AG04449 (cell line): Measurements from ENCODE around the gene CX3CL1.

Experiments used
- CTCF ChIA-PET: fragments of 350-600 bp; formaldehyde crosslinking; extraction: SDS; loops from one replicate; lab custom pipeline; 2021; ENCODE audit warnings: antibody characterized with exemption; lab: Yijun Ruan, JAX
- POLR2A ChIA-PET: fragments of 400-600, 350-600 bp; formaldehyde crosslinking; extraction: SDS; loops from one replicate; lab custom pipeline; 2020; ENCODE audit warnings: antibody characterized with exemption, inconsistent platforms; lab: Yijun Ruan, JAX
- DNase-seq: peaks from one replicate; pipeline ENCODE4 v3.0.0-alpha.2; 2010; ENCODE audit warnings: low read depth, low spot score
- H3K4me3 ChIP-seq: 2 replicates; pipeline ENCODE4 v1.5.1; 2011; ENCODE audit warnings: low read depth, mild to moderate bottlenecking, control low read depth, low read length
- TF ChIP-seq, protein P1 (sequence below): IDR thresholded peaks from one replicate; pipeline ENCODE4 v1.5.1; 2011; ENCODE audit warnings: mild to moderate bottlenecking, moderate library complexity, low read length, control low read depth, inconsistent platforms; ENCODE audit not compliant: insufficient read depth; ENCODE audit errors: missing control alignments

CX3CL1 gene

DNA sequence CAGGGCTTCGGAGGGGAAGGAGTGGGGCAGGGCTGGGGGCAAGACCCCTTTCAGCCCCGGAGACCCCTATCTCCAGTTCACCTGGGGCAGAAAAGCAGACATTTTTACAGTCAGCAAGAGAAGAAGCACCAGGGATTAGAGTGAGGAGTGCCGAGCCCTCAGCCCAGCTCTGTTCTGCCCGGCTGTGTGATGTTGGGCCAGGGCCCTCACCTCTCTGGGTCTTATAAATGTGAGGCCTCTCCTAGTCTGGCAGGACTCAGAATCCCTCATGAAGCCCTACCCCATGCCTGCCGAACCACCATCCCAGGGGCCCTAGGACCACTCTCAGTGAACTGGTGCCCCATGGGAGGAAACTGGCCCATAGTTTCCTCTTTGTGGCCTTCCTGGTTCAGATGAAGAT is 12.8 kb downstream of the CX3CL1 start:
- POLR2A ChIA-PET = no interaction called here
- CTCF ChIA-PET = interaction anchor here (0.7 to 3.4 kb wide), 2 partner anchors 31 to 33 kb away, joined by 5 to 16 read pairs; no protein-coding TSS in a partner anchor
- TF ChIP-seq, protein P1, sequence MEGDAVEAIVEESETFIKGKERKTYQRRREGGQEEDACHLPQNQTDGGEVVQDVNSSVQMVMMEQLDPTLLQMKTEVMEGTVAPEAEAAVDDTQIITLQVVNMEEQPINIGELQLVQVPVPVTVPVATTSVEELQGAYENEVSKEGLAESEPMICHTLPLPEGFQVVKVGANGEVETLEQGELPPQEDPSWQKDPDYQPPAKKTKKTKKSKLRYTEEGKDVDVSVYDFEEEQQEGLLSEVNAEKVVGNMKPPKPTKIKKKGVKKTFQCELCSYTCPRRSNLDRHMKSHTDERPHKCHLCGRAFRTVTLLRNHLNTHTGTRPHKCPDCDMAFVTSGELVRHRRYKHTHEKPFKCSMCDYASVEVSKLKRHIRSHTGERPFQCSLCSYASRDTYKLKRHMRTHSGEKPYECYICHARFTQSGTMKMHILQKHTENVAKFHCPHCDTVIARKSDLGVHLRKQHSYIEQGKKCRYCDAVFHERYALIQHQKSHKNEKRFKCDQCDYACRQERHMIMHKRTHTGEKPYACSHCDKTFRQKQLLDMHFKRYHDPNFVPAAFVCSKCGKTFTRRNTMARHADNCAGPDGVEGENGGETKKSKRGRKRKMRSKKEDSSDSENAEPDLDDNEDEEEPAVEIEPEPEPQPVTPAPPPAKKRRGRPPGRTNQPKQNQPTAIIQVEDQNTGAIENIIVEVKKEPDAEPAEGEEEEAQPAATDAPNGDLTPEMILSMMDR = no peak
- no peak overlapping the region for H3K4me3 ChIP-seq
- no peak for DNase-seq

DNA sequence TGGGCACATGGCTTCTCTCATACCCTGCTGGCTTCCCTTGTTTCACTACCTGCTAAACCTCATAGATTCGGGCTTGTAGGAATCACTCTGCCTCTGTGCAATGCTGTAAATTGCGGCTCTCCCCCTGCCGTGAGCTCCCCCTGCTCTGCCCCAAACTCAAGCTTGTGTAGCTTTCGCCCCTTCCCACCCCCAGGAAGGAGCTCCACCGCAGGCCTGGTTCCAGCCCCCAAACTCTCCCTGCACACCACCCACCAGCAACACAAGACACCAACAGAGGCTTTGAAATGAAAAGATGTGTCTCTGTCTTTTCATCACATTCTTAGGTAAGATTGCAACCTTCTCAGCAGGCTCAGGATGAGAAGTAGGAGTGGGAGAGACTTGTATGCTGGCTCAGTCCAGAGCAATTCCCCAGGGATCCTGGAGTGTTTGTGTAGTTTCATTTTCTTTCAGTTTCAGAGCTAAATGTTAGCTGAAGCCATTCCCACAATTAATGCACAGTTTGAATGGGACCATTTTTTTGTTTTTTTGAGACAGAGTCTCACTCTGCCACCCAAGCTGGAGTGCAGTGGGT is 14.2 kb downstream of the CX3CL1 start:
- CTCF ChIA-PET = interaction anchor here (3.4 kb wide), 1 partner anchor 32 kb away, joined by 16 read pairs; no protein-coding TSS in a partner anchor
- POLR2A ChIA-PET = no interaction called here
- no peak overlapping the region for H3K4me3 ChIP-seq
- TF ChIP-seq, protein P1 = no peak
- peak; percentile 37 for DNase-seq

DNA sequence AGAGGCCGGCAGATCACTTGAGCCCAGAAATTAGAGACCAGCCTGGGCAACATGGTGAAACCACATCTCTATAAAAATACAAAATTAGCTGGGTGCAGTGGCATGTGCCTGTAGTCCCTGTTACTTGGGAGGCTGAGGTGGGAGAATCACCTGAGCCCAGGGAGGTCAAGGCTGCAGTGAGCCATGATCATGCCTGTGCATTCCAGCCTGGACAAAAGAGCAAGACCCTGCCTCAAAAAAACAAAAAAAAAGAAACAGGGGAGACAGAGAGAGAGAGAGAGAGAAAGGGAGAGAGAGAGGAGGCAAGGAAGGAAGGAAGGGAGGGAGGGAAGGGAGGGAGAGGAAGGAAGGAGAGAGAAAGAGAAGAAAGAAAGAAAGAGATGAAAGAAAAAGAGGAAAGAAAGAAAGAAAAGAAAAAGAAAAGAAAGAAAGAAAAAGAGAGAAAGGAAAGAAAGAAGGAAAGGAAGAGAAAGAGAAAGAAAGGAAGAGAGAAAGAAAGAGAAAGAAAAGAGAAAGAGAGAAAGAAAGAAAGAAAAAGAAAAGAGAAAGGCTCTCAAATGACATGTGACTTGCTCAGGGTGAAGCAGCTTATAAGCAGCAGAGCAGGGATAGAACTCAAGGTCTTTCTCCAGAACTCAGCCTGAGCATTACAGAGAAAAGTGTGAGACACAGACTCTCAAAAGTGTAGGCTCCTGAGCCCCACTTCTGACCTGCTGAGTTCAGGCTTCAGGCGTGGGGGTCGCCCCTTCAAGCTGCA is 15.5 kb downstream of the CX3CL1 start:
- no peak overlapping the region for H3K4me3 ChIP-seq
- CTCF ChIA-PET = interaction anchor here (3.4 kb wide), 1 partner anchor 31 kb away, joined by 16 read pairs; no protein-coding TSS in a partner anchor
- POLR2A ChIA-PET = no interaction called here

GRCh38 chr16:57388359-57389086 is 16.2 kb downstream of the CX3CL1 start:
- TF ChIP-seq, protein P1 = no peak
- ChIA-PET POLR2A (no interaction called here), CTCF (no interaction called here)
- DNase-seq = no peak
- H3K4me3 ChIP-seq = no peak overlapping the region

More for the DNA sequence above, 15.5 kb downstream of the CX3CL1 start:
- TF ChIP-seq, protein P1 = no peak
- no peak for DNase-seq

DNA sequence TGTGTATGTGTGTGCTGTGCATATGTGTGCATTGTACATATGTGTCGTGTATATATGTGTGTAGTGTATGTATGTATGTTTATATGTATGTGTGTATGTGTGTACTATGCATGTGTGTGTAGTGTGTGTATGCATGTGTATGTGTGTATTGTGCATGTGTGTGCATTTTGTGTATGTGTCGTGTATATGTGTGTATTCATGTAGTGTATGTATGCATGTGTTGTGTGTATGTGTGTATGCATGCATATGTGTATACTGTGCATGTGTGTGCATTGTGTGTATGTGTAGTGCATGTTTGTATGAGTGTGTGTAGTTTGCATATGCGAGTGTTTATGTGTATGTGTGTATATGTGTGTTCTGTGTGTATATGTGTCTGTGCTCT is 16.8 kb downstream of the CX3CL1 start:
- ChIA-PET CTCF (no interaction called here), POLR2A (no interaction called here)
- no peak overlapping the region for H3K4me3 ChIP-seq
- no peak for DNase-seq
- TF ChIP-seq, protein P1 = no peak
